ENCODE data around the gene GTF2F1.
A peak's percentile ranks its signal among the peaks of the same experiment; 100 is the strongest.
"Not testable (repeated sequence)": the region's sequence is repeated elsewhere in the genome, so short reads cannot be mapped to it uniquely, and the experiment has no call there.

GTF2F1 gene

DNA sequence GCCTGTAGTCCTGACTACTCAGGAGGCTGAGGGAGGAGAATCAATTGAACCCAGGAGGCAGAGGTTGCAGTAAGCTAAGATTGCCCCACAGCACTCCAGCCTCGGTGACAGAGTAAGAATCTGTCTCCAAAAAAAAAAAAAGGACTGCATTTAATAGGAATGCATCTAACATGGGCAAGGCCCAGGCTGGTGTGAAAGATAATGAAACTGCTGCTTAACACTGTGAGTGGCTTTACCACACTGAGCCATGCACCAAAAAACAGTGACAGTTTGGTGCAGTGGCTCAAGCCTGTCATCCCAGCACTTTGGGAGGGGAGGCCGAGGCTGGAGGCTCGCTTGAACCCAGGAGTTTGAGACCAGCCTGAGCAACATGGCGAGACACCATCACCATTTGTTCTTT is 8.6 kb downstream of the GTF2F1 start:
- DNase-seq (ENCODE audit: low spot score), result no peak

DNA sequence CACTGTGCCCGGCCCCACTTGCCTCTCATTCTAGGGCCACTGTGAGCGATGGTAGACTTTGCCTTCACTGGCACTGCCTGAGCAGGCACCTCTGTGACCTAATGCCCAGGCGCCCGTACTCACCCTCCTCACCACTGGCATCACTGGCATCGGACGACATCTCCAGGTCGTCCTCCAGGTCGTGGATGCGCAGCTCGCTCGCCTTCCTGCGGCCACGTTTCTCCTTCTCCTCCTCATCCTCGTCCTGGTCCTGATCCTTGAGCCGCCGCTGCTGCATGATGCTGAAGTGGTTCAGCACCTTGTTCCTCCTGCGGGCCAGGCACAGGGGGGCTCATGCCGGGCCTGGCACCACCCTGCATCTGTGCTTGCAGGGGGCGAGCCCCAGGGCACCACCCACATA is 9.8 kb downstream of the GTF2F1 start:
- DNase-seq (ENCODE audit: low spot score), result no peak

DNA sequence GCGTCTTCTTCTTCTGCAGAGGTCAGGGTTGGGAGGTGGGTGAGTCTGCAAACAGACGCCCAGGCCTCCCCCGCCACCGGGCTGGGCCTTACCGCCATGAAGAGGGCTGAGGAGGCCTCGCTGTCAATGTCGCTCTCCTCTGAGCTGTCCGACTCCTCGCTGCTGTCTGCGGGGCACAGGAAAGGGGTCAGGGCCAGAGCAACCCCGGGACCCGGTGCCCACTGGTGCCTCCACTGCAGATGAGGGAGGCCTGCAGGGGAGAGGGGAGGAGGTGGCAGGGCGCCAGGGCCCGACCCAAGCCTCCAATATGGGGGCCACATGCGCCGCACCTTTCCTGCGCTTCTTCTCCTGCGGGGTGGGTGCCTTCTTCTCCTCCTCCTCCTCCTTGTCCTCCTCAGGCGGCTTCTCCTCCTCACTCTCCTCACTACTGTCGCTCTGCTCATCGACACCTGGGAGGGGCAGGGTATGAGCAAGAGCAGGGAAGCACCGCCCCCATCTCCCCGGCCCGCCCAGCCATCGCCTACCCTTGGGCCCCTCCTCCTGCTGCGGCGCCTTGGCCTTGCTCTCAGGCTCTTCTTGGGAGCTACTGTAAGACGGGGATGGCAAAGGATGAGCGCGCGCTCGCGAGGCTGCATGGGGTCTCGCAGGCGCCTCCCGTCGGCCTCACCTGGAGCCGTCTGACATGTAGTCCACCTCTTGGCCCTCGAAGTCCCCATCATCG is 11.8 kb downstream of the GTF2F1 start:
- DNase-seq (ENCODE audit: low spot score), result no peak

DNA sequence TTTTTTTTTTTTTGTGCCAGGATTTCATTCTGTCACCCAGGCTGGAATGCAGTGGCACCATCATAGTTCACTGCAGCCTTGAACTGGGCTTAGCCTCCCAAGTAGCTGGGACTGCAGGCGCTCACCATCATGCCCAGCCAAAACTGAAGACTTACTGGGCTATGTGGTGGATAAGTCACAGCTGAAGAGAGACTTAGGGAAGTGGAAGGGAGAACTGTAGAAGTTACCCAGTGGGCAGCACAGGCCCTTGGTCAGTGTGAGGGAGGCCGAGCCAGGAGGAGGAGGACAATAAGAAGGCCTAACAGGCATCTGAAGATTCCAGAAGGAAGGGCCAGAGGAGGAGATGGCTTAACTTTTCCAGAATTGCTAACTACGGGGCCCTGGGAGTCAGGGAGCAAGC is 13.2 kb downstream of the GTF2F1 start:
- no peak for DNase-seq (ENCODE audit: low spot score)

DNA sequence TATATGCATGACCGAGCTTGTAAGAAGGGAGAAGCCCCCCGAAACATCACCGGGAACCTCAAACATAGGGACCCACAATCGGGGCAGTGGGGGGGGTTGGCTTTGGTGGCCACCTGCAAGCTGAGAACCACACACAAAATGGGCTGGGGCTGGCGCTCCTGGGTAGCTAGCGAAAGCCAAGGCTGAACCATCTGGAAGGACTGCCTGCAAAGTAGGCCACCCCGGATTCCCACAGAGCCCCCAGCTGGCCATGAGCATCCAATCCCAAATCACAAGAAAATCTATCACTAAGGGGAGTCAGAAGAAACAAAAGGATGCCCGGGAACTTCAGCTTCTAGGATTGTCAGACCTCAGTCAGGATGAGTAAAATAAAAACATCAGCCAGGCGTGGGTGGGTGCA is 14.5 kb downstream of the GTF2F1 start:
- no peak for DNase-seq (ENCODE audit: low spot score)

DNA sequence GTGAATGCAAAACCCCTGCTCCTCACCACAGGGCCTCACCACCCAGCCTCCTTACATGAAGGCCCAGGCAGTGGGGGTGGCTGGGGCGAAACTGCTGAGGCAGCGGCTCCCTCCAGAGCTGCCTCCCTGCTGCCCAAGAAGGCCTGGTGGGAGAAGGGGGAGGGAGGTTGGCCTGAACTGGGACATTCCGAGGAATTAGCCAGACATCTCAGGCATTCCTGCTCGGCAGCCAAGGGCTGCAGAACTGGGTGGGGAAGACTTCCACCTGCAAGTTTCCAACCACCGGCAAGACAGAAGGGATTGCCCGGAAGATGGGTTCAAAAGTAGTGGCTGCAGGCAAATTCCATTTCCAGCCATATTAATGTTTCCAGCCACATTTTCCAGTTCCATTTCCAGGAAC is 14.9 kb downstream of the GTF2F1 start:
- no peak for DNase-seq (ENCODE audit: low spot score)

DNA sequence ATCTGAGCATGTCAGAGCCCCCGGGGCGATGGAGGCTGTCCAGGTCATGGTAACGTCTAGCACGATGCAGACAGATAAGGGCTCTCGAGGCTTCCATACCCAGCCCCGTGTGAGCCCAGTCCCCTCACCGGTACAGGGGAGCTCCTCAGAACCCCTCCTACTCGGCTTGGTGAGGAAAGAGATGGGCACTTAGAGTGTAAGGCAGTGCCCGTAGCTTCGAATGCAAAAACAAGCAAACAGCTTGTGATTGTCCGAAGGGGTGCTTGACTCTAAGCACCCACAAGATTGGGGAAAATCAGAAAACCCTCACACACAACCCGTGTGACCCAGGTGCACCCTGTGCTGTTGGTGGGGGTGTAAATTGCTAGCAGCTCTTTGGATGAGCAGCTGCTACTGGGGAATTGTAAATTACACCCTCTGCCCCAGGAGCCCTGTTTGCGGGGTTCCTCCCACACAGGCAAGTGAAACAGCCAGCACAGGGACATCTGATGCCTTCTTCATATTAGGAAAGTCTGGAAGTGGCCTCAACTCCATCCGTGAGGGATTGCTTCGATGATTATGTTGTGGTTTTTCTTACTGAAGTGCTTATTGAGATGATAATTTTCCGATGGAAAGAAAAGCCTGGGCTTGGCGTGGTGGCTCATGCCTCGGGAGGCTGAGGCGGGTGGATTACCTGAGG is 16.3 kb downstream of the GTF2F1 start:
- DNase-seq (ENCODE audit: low spot score), result no peak

DNA sequence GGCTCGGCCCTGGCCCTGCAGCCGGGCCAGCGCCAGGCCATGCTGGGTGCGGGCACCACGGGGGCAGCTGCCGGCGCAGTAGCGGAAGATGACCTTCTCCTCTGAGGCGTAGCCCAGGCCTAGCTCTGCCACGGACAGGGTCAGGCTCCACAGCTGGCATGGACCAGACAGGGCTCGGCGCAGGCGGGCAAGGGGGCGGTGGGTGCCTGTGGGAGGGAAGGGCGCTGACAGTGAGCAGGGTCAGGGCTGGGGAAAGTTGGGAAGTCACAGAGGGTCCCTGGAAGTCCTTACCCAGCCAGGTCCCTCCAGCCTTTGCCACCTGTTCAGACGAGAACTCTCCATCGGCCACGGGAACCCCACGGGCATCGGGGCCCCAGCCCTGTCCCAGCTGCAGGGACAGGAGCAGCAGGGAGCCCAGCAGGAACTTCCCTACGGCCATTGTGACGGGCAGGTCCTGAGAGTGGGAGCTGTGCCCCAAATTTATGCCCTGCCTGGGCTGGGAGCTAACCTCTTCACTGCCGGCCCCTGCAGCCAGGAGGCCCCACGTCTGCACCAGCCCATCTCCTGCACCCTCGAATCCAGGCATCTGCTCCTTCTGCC is 17.5 kb downstream of the GTF2F1 start, which contains the start of gene PSPN:
Gene PSPN, minus strand, starts transcription at position 523 of the 600 bp plus-strand sequence. Its CDS starts 84 bp downstream, at position 439.
- no peak for DNase-seq (ENCODE audit: low spot score)

DNA sequence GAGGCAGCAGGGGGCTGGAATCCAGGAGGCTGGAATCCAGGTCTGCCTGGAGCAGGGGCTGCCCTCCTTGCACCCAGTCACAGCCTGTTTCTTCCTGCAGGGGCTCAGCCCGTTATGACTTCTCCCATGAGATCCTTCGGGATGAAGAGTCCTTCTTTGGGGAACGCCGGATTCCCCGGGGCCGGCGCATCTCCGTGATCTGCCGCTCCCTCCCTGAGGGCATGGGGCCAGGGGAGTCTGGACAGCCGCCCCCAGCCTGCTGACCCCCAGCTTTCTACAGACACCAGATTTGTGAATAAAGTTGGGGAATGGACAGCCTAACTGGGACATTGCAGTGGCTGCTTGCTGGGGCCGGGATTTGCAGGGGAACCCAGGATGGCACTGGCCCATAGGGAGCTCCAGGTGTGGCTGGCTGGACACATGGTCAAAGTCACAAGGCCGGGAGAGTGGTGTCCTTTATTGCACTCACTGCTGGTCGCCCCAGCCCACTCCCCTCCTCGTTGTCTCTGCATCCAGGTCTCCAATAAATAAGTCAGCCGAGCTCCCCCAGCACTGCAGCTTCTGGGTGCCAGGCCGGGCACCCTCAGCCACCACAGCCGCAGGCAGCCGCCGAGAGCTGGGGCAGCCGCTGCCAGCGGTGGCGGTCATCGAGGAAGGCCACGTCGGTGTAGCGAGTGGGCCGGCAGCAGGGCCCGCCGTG is 18.1 kb downstream of the GTF2F1 start:
- DNase-seq (ENCODE audit: low spot score), result no peak

DNA sequence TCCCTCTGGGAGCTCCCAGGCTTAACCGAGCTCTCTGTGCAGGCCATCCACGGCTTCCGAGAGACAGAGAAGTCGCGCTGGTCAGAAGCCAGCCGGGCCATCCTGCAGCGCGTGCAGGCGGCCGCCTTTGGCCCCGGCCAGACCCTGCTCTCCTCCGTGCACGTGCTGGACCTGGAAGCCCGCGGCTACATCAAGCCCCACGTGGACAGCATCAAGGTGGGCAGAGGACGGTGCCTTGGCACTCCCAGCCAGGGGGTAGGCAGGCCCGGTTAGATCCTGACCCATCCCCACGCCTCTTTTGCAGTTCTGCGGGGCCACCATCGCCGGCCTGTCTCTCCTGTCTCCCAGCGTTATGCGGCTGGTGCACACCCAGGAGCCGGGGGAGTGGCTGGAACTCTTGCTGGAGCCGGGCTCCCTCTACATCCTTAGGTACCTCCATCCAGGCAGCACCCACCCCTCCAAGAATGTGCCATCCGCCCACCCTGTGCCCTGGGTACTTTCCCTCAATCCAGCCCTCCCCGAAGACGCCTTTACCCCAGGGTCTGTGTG is 18.7 kb downstream of the GTF2F1 start:
- no peak for DNase-seq (ENCODE audit: low spot score)

DNA sequence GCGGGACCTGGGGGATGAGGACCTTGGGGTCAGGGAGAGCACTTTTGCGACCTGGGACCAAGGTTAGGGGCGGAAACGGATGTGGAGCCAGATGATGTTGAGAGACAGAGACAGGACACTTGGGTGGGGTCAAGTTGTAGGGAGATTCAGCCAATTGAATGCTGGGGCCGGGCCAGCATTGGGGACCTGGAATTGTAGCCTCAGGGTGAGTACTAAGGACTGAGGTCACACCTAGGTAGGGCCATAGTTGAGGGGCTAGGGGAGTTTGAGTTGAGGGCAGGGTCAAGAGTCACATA is 19.2 kb downstream of the GTF2F1 start:
- no peak for DNase-seq (ENCODE audit: low spot score)

DNA sequence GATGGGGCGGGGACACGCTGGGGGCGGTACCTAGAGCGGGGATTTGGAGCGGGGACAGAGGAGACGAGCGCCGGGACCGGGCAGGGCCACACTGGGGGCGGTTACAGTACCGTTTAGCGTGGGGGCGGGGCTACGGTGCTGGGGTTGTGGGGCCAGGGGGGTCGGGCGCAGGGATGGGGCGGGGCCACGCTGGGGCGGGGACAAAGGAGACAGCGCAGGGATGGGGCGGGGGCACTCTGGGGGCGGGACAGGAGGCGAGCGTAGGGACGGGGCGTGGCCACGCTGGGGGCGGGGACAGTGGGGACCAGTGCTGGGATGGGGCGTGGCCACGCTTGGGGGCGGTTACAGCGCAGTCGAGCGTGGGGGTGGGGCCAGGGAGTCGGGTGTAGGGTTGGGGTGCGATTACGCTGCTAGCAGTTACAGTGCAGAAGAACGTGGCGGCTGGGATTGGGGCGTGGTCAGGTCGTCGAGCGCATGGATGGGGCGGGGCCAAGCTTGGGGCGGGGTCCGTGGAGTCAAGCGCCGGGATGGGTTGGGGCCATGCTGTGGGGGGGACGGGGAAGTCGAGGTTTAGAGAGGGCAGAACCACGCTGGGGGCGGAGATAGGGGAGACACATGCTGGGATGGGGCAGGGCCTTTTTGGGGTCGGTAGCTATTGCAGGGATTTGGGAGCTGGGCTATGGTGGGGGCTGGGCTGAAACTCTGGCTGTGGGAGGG is 19.7 kb downstream of the GTF2F1 start:
- DNase-seq (ENCODE audit: low spot score), result peak; percentile 94

DNA sequence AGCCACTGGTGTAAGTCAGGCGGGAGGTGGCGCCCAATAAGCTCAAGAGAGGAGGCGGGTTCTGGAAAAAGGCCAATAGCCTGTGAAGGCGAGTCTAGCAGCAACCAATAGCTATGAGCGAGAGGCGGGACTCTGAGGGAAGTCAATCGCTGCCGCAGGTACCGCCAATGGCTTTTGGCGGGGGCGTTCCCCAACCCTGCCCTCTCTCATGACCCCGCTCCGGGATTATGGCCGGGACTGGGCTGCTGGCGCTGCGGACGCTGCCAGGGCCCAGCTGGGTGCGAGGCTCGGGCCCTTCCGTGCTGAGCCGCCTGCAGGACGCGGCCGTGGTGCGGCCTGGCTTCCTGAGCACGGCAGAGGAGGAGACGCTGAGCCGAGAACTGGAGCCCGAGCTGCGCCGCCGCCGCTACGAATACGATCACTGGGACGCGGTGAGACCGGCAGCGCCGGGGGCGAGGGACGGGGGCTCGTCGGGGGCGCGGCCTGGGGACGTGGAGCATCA is 20.3 kb downstream of the GTF2F1 start, which contains the start of gene ALKBH7:
Gene ALKBH7, plus strand, starts transcription at position 201 of the 502 bp plus-strand sequence. Its CDS starts 27 bp downstream, at position 228.
- DNase-seq (ENCODE audit: low spot score), result peak; percentile 95

DNA sequence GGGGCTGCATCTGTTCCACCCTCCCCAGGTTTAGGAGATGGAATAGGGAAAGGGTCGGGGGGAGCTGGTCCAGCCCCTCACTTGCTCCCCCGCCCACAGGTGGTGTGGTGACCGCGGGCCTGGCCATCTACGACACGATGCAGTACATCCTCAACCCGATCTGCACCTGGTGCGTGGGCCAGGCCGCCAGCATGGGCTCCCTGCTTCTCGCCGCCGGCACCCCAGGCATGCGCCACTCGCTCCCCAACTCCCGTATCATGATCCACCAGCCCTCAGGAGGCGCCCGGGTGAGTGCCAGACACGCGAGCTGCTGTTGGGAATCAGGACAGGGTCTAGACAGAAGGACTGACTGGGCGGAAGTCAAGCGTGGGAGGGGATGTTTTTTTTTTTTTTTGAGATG is 28.6 kb downstream of the GTF2F1 start:
- DNase-seq (ENCODE audit: low spot score), result no peak

DNA sequence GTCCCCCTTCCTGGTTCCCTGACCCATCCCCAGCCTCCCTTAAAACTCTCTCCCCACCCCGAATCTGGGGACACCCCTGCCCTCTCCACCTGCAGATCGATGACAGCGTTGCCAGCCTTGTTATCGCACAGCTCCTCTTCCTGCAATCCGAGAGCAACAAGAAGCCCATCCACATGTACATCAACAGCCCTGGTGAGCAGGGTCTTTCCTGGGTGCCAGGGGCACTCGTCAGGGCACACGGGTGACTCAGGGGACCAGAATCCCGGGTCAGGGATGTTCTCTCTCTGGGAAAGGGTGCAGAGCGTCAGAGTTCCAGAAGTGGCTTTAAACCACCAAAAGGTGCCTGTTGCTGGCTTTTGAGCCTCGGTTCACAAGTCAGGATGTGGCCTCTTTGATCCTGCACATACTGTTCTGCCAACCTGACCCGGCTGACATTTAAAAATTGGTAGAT is 30.6 kb downstream of the GTF2F1 start:
- no peak for DNase-seq (ENCODE audit: low spot score)

DNA sequence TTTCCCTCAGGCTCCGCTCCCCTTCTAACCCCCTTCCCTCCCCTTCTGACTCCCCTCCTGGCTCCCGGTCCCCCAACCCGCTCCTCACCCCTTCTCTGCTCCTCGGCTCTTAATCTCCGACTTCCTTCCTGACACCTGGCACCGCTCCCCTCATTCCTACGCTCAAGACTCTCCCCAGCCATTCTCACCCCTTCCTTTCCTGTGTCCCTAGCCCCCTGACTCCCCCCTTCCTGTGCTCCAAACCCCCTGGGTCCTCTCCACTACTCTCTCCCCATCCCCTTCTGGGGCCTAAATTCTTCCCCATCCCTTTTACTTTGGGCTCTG is 31.0 kb downstream of the GTF2F1 start:
- DNase-seq (ENCODE audit: low spot score), result no peak

DNA sequence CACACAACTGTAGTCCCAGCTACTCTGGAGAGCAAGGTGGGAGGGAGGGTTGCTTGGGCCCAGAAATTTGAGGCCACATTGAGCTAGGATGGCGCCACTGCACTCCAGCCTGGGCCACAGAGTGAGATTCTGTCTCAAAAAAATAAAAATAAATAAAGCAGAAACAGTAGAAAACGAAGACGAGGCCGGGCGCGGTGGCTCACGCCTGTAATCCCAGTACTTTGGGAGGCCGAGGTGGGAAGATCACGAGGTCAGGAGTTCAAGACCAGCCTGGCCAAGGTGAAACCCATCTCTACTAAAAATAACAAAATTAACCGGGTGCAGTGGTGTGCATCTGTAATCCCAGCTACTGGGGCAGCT is 32.1 kb downstream of the GTF2F1 start:
- DNase-seq (ENCODE audit: low spot score), result not testable (repeated sequence)

DNA sequence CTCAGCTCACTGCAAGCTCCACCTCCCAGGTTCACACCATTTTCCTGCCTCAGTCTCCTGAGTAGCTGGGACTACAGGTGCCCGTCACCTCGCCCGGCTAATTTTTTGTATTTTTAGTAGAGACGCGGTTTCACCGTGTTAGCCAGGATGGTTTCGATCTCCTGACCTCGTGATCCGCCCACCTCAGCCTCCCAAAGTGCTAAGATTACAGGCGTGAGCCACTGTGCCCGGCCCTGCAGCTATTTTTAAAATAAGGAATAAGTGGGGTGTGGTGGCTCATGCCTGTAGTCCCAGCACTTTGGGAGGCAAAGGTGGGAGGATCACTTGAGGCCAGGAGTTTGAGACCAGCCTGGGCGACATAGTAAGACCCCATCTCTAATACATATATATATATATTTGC is 32.5 kb downstream of the GTF2F1 start:
- not testable (repeated sequence) for DNase-seq (ENCODE audit: low spot score)

DNA sequence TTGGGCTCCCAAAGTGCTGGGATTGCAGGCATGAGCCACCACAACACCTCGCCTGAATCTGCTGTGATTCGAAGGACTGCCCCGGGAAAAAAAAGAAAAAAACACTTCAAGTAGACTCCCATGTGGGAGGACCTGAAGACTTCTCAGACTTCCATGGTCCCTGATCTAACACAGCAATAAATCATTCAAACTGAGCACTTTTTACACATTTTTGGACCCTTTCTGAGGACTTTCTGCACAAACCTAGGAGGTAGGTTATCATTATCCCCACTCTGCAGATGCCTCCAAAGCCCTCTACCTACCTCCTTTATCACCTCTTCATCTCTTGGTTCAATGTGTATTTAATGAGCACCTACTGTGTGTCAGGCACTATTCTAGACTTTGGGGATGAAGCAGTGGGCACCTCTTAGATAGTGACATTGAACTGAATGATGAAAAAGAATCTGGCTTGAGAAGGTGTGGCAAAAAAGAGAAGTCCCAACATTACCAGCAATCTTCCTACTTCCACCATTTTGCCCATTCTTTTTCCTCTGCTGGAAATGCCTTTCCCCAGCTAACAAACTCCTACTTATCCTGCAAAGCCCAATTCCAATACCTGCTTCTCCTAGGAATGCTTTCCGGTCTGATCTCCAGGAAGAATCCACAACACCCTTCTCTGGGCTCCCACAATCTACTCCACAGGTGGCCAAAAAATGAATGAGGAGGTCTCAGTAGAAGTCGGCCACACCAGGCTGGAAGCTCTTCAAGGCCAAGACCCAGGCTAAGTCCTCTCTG is 33.2 kb downstream of the GTF2F1 start:
- DNase-seq (ENCODE audit: low spot score), result no peak

DNA sequence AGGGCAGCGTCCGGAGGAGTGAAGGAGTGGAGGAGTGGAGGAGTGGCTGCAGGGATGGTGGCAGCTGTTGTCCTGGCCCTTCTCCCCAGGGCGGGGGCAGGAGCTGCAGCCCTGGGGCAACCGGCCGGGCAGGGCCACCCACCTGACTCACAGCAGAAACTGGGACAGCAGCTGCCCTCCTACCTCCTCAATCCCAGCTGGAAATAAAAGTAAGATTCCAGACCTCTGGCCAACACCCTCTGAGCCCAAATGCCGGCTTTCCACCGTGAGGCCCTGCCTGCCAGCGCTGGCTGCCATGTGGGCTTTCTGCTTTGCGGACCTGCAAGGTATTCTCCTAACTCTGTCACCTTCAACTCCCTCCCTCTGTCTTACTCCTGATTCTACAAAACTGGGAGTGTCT is 35.0 kb downstream of the GTF2F1 start:
- no peak for DNase-seq (ENCODE audit: low spot score)

DNA sequence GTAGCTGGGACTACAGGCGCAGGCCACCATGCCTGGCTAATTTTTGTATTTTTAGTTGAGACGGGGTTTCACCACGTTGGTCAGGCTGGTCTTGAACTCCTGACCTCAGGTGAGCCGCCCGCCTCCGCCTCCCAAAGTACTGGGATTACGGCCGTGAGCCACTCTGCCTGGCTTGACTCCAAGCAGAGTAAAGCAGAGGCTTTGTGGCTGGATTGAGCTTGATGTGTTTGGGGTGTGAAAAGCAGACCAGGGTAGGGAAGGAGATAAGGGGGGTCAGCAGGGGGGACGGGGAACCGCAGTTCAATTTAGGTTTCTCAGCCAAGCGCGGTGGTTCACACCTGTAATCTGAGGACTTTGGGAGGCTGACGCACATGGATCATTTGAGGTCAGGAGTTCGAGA is 35.8 kb downstream of the GTF2F1 start:
- DNase-seq (ENCODE audit: low spot score), result no peak

All from germinal center (tissue), 1 donor.